B cell (primary cell): ENCODE measurements around the gene KCNQ1OT1. TPM values are rescaled to one million over a fixed set of nuclear protein-coding genes. Genes with fewer than 3 reads are reported as not detected.

Source experiments
- ATAC-seq: fragments of 200-7000 bp; cut with Tn5 transposase; one replicate; pipeline ENCODE4 v1.10.0; 2021; ENCODE audit warnings: low read depth, mild to moderate bottlenecking, moderate number of reproducible peaks, moderate library complexity
- CTCF ChIA-PET: fragments of 350-600 bp; sonication (Branson Sonifier 250); formaldehyde crosslinking; loops from one replicate; lab custom pipeline; 2021; ENCODE audit warnings: antibody characterized with exemption, inconsistent platforms; lab: Charles Lee
- POLR2A ChIA-PET: fragments of 350-600 bp; sonication (Branson Sonifier 250); formaldehyde crosslinking; loops from one replicate; lab custom pipeline; 2021; ENCODE audit warnings: antibody characterized with exemption; lab: Charles Lee
- DNase-seq: peaks from one replicate; pipeline ENCODE4 v3.0.0; 2013
- H2AFZ ChIP-seq: 2 replicates; pipeline ENCODE4 v1.6.1; 2012; ENCODE audit warnings: mild to moderate bottlenecking, low read depth, low read length; ENCODE audit not compliant: insufficient read depth, poor library complexity, severe bottlenecking
- H3K27ac ChIP-seq, 2 donors: 1 replicate in 1 of 2; 2 replicates in 1 of 2; pipeline ENCODE4 v1.5.1; 2012 to 2013; ENCODE audit warnings: low read length in 2 of 2, mild to moderate bottlenecking in 2 of 2, moderate library complexity in 1 of 2
- H3K27me3 ChIP-seq, 4 experiments: fragments of 200-600 bp in 1 of 4; sonication (generic) in 1 of 4; replicated peaks in 1 of 4; 1 replicate in 2 of 4; 2 replicates in 2 of 4; pipeline versions ENCODE4 v1.6.1 to v1.7.0; 2013 to 2016; ENCODE audit warnings: low read length in 3 of 4, mild to moderate bottlenecking in 2 of 4, mixed read lengths in 1 of 4, moderate library complexity in 1 of 4; ENCODE audit not compliant: insufficient read depth in 4 of 4, control insufficient read depth in 3 of 4; ENCODE audit errors: control extremely low read depth in 1 of 4
- H3K36me3 ChIP-seq, 2 experiments: replicated peaks in 1 of 2; 1 replicate in 1 of 2; 2 replicates in 1 of 2; pipeline versions ENCODE4 v1.6.1 to v1.7.1; 2013; ENCODE audit warnings: low read length in 1 of 2; ENCODE audit not compliant: insufficient read depth in 2 of 2, control insufficient read depth in 1 of 2; ENCODE audit errors: control extremely low read depth in 1 of 2, extremely low read depth in 1 of 2
- H3K4me1 ChIP-seq, 2 donors: fragments of 200-600 bp in 1 of 2; sonication (generic) in 1 of 2; 1 replicate in 1 of 2; 2 replicates in 1 of 2; pipeline versions ENCODE4 v1.5.1 to v1.6.1; 2013 to 2017; ENCODE audit warnings: low read length in 2 of 2; ENCODE audit not compliant: control insufficient read depth in 2 of 2, insufficient read depth in 2 of 2
- H3K4me2 ChIP-seq: replicated peaks from 2 replicates; pipeline ENCODE3; 2012; ENCODE audit warnings: mild to moderate bottlenecking, low read depth, low read length; ENCODE audit not compliant: poor library complexity, severe bottlenecking
- H3K4me3 ChIP-seq, 5 experiments: fragments of 200-600 bp in 1 of 5; sonication (generic) in 1 of 5; 1 replicate in 3 of 5; 2 replicates in 2 of 5; pipeline versions ENCODE4 v1.5.1 to v1.7.0; 2011 to 2016; ENCODE audit warnings: low read length in 4 of 5, mild to moderate bottlenecking in 4 of 5, low read depth in 2 of 5, control low read depth in 1 of 5, moderate library complexity in 1 of 5; ENCODE audit not compliant: insufficient read depth in 1 of 5; ENCODE audit errors: control extremely low read depth in 1 of 5, extremely low read depth in 1 of 5
- H3K79me2 ChIP-seq: fragments of 200-600 bp; sonication (generic); one replicate; pipeline ENCODE4 v1.6.0; 2016; ENCODE audit warnings: low read length; ENCODE audit not compliant: control insufficient read depth, insufficient read depth
- H3K9ac ChIP-seq: fragments of 200-600 bp; sonication (generic); 2 replicates; pipeline ENCODE4 v1.6.1; 2017; ENCODE audit warnings: mild to moderate bottlenecking, low read length, moderate library complexity
- H3K9me3 ChIP-seq, 3 donors: one replicate each; pipeline versions ENCODE4 v1.6.1 to v1.7.1; 2013; ENCODE audit warnings: low read length in 2 of 3; ENCODE audit not compliant: control insufficient read depth in 2 of 3, insufficient read depth in 1 of 3; ENCODE audit errors: control extremely low read depth in 1 of 3
- H4K20me1 ChIP-seq: 2 replicates; pipeline ENCODE4 v1.6.0; 2012; ENCODE audit warnings: mild to moderate bottlenecking, low read length; ENCODE audit not compliant: insufficient read depth, control insufficient read depth, poor library complexity, severe bottlenecking
- H3K27ac Mint-ChIP-seq: one replicate; pipeline ENCODE4 v1.8.0; 2021; ENCODE audit warnings: mixed read lengths
- H3K27me3 Mint-ChIP-seq: one replicate; pipeline ENCODE4 v1.8.0; 2021; ENCODE audit warnings: mixed read lengths
- H3K4me1 Mint-ChIP-seq: one replicate; pipeline ENCODE4 v1.8.0; 2021; ENCODE audit warnings: mixed read lengths
- H3K4me3 Mint-ChIP-seq: one replicate; pipeline ENCODE4 v1.8.0; 2021; ENCODE audit warnings: mixed read lengths
- H3K9me3 Mint-ChIP-seq: one replicate; pipeline ENCODE4 v1.8.0; 2022; ENCODE audit warnings: mixed read lengths; ENCODE audit not compliant: insufficient read depth
- CTCF ChIP-seq: fragments of 200-600 bp; IDR thresholded peaks from one replicate; pipeline ENCODE4 v1.8.0; 2022; ENCODE audit warnings: antibody characterized with exemption, mild to moderate bottlenecking
- EZH2 ChIP-seq: IDR thresholded peaks from 2 replicates; pipeline ENCODE4 v1.6.1; 2012; ENCODE audit warnings: borderline replicate concordance, low read depth, mild to moderate bottlenecking, moderate library complexity, low read length; ENCODE audit not compliant: insufficient read depth, poor library complexity, severe bottlenecking
- WGBS: methylation state at CpG from one replicate; pipeline ENCODE4 v1.1.5; 2013; ENCODE audit warnings: missing lambda C conversion rate; ENCODE audit not compliant: insufficient coverage; 5-methylcytosine and 5-hydroxymethylcytosine counted together
- intact Hi-C: fragments of 100-400 bp; cut with micrococcal nuclease; formaldehyde crosslinking; loops from one replicate; pipeline ENCODE4 v1.10.0; 2022
- polyA plus RNA-seq: library from polyadenylated mRNA; depleted of rRNA; stranded (reverse); fragments of >200 nt; gene quantifications from 2 replicates; pipeline ENCODE4 v1.2.3, GENCODE V29; 2012
- total RNA-seq, 2 donors: library from RNA; stranded (reverse); fragments of 120-200 nt in 1 of 2; gene quantifications; 1 replicate in 1 of 2; 2 replicates in 1 of 2; pipeline versions ENCODE4 v1.2.3 to v1.2.4, GENCODE V29; 2013 to 2022

The KCNQ1OT1 gene
- total and polyA plus RNA-seq, 2 donors (not counting 1 experiment from before 2014, with no cell fraction given): 0.03 to 0.89 TPM

- no peak overlapping the region for H3K4me3 ChIP-seq
- no peak for DNase-seq
- WGBS: 88% methylated on average over 15 of the region's 16 CpGs
- no peak overlapping the region for H3K4me2 ChIP-seq
- peaks cover 0 to 3% of the 10 kb centered on the region in 2 experiments for H3K36me3 ChIP-seq
- no peak overlapping the region for H2AFZ ChIP-seq
- H3K4me3 Mint-ChIP-seq: no peak overlapping the region
- no peak overlapping the region for H3K27ac Mint-ChIP-seq
- H3K9me3 ChIP-seq: peaks cover 0 to 6% (median 0%) of the 10 kb centered on the region in 3 donors
- intact Hi-C loops: no loop called here
- no peaks in the 10 kb centered on the region for H3K9me3 Mint-ChIP-seq
- no peaks in the 10 kb centered on the region for H3K79me2 ChIP-seq
- H3K27ac ChIP-seq: no peak overlapping the region
- no peak overlapping the region for H3K9ac ChIP-seq
- peaks cover 25% of the 10 kb centered on the region for H3K4me1 Mint-ChIP-seq
- ATAC-seq: no peak
- peaks cover 7 to 13% of the 10 kb centered on the region in 2 donors for H3K4me1 ChIP-seq
- ChIA-PET POLR2A (no interaction called here), CTCF (interaction anchor here (0.5 kb wide), 1 partner anchor 219 kb away, joined by 3 read pairs; no protein-coding TSS in a partner anchor)
- no peaks in the 10 kb centered on the region for H3K27me3 Mint-ChIP-seq
- TF ChIP-seq EZH2: no peak
- TF ChIP-seq CTCF: no peak
- H4K20me1 ChIP-seq: peaks cover 6% of the 10 kb centered on the region
- H3K27me3 ChIP-seq: no peaks in the 10 kb centered on the region
These were observed 25.8 kb downstream of the KCNQ1OT1 start for GRCh38 chr11:2673871-2674471.

GRCh38 chr11:2673250-2673610, 26.6 kb downstream of the KCNQ1OT1 start:
- H3K27me3 Mint-ChIP-seq: no peaks in the 10 kb centered on the region
- Histone ChIP-seq H3K27me3 (no peaks in the 10 kb centered on the region), H3K36me3 (peaks cover 0 to 5% of the 10 kb centered on the region in 2 experiments), H2AFZ (no peak overlapping the region), H3K4me3 (no peak overlapping the region), H3K27ac (no peak overlapping the region), H3K9ac (no peak overlapping the region), H4K20me1 (peaks cover 6% of the 10 kb centered on the region), H3K4me2 (no peak overlapping the region), H3K9me3 (peaks cover 0 to 6% (median 0%) of the 10 kb centered on the region in 3 donors), H3K4me1 (peaks cover 7 to 13% of the 10 kb centered on the region in 2 donors), H3K79me2 (no peaks in the 10 kb centered on the region)
- peaks cover 25% of the 10 kb centered on the region for H3K4me1 Mint-ChIP-seq
- H3K9me3 Mint-ChIP-seq: no peaks in the 10 kb centered on the region
- POLR2A ChIA-PET: no interaction called here
- H3K4me3 Mint-ChIP-seq: no peak overlapping the region
- DNase-seq: no peak
- CTCF ChIA-PET: interaction anchor here (1.3 kb wide), 1 partner anchor 140 kb away, joined by 5 read pairs; no protein-coding TSS in a partner anchor
- TF ChIP-seq EZH2 (no peak), CTCF (no peak)
- WGBS: 100% methylated on average over 1 of the region's 2 CpGs
- ATAC-seq: no peak
- H3K27ac Mint-ChIP-seq: no peak overlapping the region
- intact Hi-C loops: no loop called here
